Activated gamma-delta T cell treated with Interleukin-2 at 50 U/mL for 16 hours (primary cell): ENCODE results near the gene UPP1.
"Not testable (repeated sequence)": the region's sequence is repeated elsewhere in the genome, so short reads cannot be mapped to it uniquely, and the experiment has no call there.

Experiments
- DNase-seq: peaks from one replicate; pipeline ENCODE4 v3.0.0-alpha.2; 2020

Gene UPP1

GRCh38 chr7:48089046-48090003, at the start of gene UPP1:
Gene UPP1 (plus strand): TSS chr7:48089265. CDS start chr7:48094784, 5,519 bp downstream.
- DNase-seq = peak; percentile 94

- DNase-seq = no peak
Observed at GRCh38 chr7:48040944-48041652, 48.0 kb upstream of the UPP1 start.

DNA sequence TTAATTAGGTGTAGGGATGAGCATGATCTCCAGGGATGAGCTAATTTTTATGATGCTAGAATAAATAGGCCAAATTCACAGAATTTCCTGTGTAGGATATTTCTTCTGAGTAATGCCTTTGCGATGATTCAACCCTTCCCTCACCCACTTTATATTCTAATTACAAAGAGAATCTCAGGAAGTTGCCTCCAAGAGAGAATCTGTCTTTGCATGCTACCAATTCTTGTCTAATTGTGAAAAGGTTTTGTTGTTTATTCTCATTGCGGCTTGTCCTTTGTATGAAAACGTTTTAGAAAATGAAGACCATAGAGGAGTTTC, 47.5 kb upstream of the UPP1 start:
- no peak for DNase-seq

GRCh38 chr7:48042216-48042615, 46.8 kb upstream of the UPP1 start:
- DNase-seq = no peak

DNA sequence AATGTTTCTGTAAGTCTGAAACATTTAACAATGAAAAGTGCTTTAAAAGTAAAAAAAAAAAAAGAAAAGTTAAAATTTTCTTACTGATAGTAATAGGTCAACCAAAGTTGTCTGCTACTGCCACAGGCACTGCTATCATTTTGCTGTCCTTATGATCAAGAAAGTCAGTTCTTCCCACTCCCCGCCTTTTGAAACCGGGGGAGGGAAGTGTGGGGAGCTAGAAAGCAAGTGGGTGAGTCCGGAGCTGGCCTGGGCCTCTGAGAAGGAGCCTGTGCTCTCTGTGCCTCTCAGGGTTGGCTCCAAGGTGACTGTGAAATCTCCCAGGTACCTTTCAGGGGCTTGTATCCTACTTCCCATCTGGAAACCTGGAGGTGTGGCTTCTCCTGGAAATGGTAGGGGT, 46.4 kb upstream of the UPP1 start:
- no peak for DNase-seq

GRCh38 chr7:48045195-48045765, 43.8 kb upstream of the UPP1 start:
- peak; percentile 38 for DNase-seq

DNA sequence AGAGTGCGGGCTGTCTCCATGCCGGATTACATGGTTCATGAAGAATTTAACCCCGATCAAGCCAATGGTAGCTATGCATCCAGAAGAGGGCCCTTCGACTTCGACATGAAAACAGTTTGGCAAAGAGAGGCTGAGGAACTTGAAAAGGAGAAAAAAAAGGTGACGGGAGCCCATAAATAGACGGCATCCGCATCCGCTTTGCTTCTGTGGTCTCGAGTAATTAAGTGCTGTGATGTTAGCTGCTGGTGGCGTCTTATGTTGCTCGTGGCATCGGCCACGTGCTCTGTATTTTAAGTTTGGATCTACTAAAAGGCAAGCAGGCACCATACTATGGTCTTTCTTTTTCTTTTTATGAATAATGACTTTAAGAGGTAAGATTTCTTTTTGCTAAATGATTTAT, 42.6 kb upstream of the UPP1 start:
- peak; percentile 38 for DNase-seq

DNA sequence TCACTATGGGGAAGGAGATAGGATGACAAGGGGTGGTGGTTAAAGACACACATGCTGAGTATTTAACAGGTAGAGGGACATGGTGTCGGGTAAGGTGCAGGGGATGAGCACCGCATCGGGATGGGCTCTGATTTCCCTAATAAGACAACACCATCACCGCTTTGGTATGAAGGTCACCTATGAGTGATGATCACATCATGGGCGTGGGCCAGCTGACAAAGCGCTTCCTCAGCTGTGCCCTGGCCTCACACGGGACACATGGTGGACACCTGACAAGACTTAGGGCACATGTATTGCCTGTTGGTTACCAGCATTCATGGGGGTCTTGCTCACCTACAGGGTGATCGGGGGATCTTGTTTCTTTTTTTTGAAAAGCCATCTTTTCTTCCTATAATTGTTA, 41.0 kb upstream of the UPP1 start:
- DNase-seq = no peak

DNA sequence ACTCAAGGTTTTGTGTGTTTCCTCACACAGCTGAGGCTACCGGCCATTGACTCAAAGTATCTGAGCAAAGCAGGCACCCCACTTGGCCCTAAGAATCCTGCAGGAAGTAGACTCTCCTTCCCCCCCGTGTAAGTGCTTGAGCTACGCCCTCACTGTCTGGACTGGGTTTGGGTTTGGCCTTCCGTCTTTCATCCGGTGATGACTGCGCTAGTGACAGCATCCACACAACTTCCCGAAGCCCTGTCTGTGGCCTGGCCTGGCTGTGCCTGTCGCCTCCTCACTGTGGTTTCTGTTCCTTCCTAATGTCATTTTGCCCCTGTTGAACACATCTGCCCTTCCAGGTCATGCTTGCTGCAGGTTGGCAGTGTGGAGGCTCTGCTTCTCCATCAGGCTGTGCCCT, 39.2 kb upstream of the UPP1 start:
- no peak for DNase-seq

GRCh38 chr7:48052748-48053147, 36.3 kb upstream of the UPP1 start:
- no peak for DNase-seq

DNA sequence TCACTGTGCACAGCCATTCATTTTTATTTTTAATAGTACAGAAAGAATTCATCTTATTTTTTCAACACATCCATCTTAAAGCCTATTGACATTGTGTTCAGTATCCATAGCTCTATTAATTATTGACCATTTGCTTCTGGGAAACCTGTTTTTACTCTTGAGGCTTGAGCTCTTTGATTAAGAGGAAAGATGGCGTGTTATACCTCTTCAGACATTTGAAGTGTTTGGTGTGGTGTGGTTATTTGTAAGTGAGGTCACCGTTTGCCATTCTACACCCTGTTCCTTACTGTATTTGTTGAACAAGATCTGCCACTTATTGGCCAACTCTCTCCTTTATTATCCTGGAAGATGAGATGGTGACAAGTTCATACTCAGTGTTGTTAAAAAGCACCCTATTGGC, 35.3 kb upstream of the UPP1 start:
- no peak for DNase-seq

DNA sequence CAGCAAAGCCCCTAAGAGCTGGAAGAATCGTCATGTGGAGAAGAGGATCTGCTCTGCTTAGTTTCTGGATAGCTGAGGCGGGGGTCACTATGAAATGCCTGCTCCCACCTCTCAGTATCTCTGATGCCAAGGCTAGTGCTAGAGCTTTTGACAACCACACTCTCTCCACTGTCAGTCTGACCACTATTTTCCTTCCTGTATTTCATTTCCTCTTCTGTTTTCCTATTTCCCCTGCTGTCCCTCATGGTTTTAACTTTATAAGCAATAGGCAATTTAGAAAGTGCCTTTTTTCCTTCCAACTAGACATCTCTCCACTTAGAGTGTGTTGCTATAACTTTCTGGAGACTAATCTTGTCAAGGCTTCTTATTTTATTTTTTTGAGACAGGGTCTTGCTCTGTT, 30.1 kb upstream of the UPP1 start:
- no peak for DNase-seq

- DNase-seq = no peak
Observed at GRCh38 chr7:48059706-48060105, 29.4 kb upstream of the UPP1 start.

DNA sequence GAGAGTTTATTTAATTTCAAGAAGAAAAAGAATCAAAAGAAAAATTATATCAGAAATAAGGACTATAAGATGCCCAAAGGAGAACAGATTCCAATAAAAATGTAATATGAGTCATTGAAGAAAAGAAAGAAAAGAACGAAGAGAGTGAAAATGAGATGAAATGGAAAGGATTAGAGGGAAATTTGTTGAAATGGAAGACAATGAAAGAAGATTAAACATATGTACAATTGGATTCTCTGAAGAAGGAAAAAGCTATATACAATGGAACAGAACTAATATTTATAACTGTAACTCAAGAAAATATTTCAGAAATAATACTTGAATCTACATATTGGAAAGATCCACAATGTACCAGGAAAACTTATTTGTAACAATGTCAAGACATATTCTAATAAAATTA, 25.1 kb upstream of the UPP1 start:
- no peak for DNase-seq

DNA sequence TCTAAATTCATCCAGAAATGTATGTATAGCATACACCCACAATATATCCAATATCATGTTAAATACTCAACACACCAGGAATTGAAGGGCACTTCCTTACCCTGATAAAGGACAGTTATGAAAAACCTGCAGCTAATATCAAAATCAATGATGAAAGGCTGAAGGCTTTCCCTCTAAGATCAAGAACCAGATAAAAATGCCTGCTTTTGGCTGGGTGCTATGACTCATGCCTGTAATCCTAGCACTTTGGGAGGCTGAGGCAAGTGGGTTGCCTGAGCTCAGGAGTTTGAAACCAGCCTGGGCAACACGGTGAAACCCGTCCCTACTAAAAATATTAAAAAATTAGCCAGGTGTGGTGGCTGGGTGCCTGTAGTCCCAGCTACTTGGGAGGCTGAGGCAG, 21.6 kb upstream of the UPP1 start:
- no peak for DNase-seq

GRCh38 chr7:48074204-48074654, 14.8 kb upstream of the UPP1 start:
- no peak for DNase-seq

GRCh38 chr7:48077423-48077822, 11.6 kb upstream of the UPP1 start:
- no peak for DNase-seq

- DNase-seq = no peak
Observed at GRCh38 chr7:48078470-48078869, 10.6 kb upstream of the UPP1 start.

GRCh38 chr7:48082378-48082777, 6.7 kb upstream of the UPP1 start:
- DNase-seq = not testable (repeated sequence)

DNA sequence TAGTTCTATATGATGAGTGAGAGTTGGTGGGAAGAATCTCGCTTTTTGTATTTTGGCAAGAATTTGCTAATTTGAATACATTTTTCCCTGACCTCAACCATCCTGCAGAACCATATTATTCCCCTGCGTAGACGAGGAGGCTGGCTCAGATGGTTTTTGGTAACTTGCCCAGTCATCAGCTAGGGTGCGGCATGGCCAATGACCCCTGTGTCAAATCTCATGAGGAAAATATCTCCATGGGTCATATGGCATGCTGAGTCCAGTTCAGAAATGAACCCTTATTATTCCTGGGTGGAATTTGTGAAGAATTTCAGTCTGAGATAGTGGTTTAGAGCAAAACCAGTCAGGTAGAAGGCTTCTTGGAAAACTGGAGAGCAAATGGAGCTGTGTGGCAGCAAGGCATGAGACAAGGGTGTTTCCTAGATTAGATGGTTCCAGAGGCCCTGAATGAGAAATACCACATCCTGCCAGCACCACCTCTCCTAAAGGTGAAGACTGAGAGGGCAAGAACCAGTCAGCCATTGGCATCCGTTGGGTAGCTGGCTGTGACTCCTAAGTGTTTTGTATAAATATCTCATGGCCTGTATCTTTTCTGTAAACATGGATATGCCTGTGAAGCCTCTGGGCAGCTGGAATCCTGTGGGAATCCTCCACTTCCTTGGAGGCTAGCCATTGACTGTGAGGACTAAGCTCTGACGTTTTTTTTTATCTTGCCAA, 5.8 kb upstream of the UPP1 start:
- no peak for DNase-seq

DNA sequence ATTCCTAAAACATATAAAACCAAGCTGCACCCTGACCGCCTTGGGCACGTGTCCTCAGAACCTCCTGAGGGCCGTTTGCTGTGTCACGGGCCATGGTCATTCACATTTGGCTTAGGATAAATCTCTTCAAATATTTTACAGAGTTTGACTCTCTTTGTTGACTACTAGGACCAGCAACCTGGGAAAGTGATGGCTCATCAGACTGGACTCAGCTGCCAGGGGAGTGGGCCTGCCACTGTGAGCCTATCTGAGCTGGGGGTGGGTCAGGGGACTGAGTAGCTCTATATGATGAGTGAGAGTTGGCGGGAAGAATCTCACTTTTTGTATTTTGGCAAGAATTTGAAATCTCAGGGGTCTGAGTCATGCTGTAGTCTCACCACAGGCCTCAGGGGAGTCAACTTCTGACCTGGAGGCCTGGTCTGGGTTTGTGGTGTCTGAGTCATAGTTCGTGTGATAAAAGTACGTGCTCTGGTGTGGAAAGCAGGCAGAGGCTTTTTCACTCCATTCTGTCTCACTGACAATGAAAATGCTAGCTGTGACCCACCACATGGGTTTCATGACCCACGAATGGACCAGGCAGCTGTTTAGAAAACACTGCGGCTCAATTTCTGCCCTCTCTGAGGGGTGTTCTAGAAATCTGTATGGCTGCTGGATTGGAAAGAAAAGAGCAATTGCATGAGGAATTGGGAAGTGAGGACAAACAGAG, 4.2 kb upstream of the UPP1 start:
- peak; percentile 76 for DNase-seq

DNA sequence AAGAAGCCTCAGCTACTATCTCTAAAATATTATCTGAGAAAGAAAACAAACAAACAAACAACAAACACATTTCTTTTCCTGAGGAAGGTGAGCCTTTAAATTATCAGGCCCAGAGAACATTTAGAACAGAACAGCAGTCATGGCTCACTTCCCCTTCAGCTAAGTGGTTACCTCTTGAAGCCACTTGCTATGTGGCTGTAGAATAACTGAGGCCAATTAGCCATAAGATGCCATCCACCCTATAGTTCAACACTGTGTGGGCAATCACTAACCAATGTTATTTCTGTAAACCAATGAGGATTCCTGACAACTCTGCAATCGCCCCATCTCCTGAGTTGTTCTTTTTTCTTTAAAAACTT, 3.7 kb upstream of the UPP1 start:
- DNase-seq = no peak

- no peak for DNase-seq
Observed at GRCh38 chr7:48085942-48086341, 3.1 kb upstream of the UPP1 start.
